HL-60 (cell line): ENCODE data around the gene BLOC1S4.
A peak's percentile ranks its signal among the peaks of the same experiment; 100 is the strongest.

Experiments used
- DNase-seq, 2 experiments: peaks; one replicate each; pipeline ENCODE4 v3.0.0-alpha.2; 2010 to 2020; ENCODE audit warnings: low read depth in 1 of 2, low spot score in 1 of 2
- H3K27ac ChIP-seq: fragments of 250-450 bp; sonication (Bioruptor Pico); replicated peaks from 2 replicates; pipeline ENCODE4 v1.5.1; 2020; ENCODE audit warnings: mild to moderate bottlenecking, moderate library complexity
- H3K27me3 ChIP-seq: fragments of 250-450 bp; sonication (Bioruptor Pico); 2 replicates; pipeline ENCODE4 v1.5.1; 2021; ENCODE audit warnings: mild to moderate bottlenecking, moderate library complexity; ENCODE audit not compliant: insufficient read depth, poor library complexity, severe bottlenecking
- H3K4me3 ChIP-seq: replicated peaks from 2 replicates; pipeline ENCODE4 v1.5.1; 2011; ENCODE audit warnings: mild to moderate bottlenecking, control low read depth, low read length; ENCODE audit not compliant: insufficient read depth
- GABPA ChIP-seq: IDR thresholded peaks from 2 replicates; pipeline ENCODE4 v1.6.1; 2012; ENCODE audit warnings: low read depth
- POLR2AphosphoS5 ChIP-seq: IDR thresholded peaks from 2 replicates; pipeline ENCODE4 v1.6.1; 2012; ENCODE audit warnings: low read depth
- SPI1 ChIP-seq: IDR thresholded peaks from 2 replicates; pipeline ENCODE4 v1.6.1; 2012; ENCODE audit warnings: low read depth, mild to moderate bottlenecking, borderline replicate concordance
- TF ChIP-seq, protein P1 (sequence below): IDR thresholded peaks from one replicate; pipeline ENCODE4 v1.5.1; 2011; ENCODE audit warnings: low read length, control low read depth, inconsistent platforms; ENCODE audit not compliant: insufficient read depth
- TF ChIP-seq, protein P2 (sequence below): IDR thresholded peaks from 2 replicates; pipeline ENCODE4 v1.6.1; 2012; ENCODE audit warnings: low read depth; ENCODE audit not compliant: insufficient replicate concordance

BLOC1S4 gene

GRCh38 chr4:6718932-6719610 is 3.1 kb downstream of the BLOC1S4 start:
- H3K27ac ChIP-seq: no peak overlapping the region
- DNase-seq: no peak
- H3K4me3 ChIP-seq: no peak overlapping the region
- no peaks in the 10 kb centered on the region for H3K27me3 ChIP-seq
- TF ChIP-seq, protein P1, sequence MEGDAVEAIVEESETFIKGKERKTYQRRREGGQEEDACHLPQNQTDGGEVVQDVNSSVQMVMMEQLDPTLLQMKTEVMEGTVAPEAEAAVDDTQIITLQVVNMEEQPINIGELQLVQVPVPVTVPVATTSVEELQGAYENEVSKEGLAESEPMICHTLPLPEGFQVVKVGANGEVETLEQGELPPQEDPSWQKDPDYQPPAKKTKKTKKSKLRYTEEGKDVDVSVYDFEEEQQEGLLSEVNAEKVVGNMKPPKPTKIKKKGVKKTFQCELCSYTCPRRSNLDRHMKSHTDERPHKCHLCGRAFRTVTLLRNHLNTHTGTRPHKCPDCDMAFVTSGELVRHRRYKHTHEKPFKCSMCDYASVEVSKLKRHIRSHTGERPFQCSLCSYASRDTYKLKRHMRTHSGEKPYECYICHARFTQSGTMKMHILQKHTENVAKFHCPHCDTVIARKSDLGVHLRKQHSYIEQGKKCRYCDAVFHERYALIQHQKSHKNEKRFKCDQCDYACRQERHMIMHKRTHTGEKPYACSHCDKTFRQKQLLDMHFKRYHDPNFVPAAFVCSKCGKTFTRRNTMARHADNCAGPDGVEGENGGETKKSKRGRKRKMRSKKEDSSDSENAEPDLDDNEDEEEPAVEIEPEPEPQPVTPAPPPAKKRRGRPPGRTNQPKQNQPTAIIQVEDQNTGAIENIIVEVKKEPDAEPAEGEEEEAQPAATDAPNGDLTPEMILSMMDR: no peak
- no peak for TF ChIP-seq GABPA
- no peak for TF ChIP-seq SPI1
- TF ChIP-seq, protein P2, sequence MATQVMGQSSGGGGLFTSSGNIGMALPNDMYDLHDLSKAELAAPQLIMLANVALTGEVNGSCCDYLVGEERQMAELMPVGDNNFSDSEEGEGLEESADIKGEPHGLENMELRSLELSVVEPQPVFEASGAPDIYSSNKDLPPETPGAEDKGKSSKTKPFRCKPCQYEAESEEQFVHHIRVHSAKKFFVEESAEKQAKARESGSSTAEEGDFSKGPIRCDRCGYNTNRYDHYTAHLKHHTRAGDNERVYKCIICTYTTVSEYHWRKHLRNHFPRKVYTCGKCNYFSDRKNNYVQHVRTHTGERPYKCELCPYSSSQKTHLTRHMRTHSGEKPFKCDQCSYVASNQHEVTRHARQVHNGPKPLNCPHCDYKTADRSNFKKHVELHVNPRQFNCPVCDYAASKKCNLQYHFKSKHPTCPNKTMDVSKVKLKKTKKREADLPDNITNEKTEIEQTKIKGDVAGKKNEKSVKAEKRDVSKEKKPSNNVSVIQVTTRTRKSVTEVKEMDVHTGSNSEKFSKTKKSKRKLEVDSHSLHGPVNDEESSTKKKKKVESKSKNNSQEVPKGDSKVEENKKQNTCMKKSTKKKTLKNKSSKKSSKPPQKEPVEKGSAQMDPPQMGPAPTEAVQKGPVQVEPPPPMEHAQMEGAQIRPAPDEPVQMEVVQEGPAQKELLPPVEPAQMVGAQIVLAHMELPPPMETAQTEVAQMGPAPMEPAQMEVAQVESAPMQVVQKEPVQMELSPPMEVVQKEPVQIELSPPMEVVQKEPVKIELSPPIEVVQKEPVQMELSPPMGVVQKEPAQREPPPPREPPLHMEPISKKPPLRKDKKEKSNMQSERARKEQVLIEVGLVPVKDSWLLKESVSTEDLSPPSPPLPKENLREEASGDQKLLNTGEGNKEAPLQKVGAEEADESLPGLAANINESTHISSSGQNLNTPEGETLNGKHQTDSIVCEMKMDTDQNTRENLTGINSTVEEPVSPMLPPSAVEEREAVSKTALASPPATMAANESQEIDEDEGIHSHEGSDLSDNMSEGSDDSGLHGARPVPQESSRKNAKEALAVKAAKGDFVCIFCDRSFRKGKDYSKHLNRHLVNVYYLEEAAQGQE: no peak
- TF ChIP-seq POLR2AphosphoS5: no peak

- Histone ChIP-seq H3K27me3 (no peaks in the 10 kb centered on the region), H3K27ac (no peak overlapping the region), H3K4me3 (no peak overlapping the region)
- TF ChIP-seq, protein P2: no peak
- TF ChIP-seq POLR2AphosphoS5 (no peak), GABPA (no peak), SPI1 (no peak)
- TF ChIP-seq, protein P1: no peak
- no peak for DNase-seq
Measured at GRCh38 chr4:6719611-6720179, 3.7 kb downstream of the BLOC1S4 start.

GRCh38 chr4:6720202-6720699 is 4.3 kb downstream of the BLOC1S4 start:
- H3K27ac ChIP-seq: no peak overlapping the region
- no peak overlapping the region for H3K4me3 ChIP-seq
- DNase-seq: peak in 1 of 2 experiments; percentile 73
- TF ChIP-seq, protein P2: no peak
- TF ChIP-seq, protein P1: peak; percentile 87
- no peaks in the 10 kb centered on the region for H3K27me3 ChIP-seq
